OCI-LY7 (cell line): ENCODE data around the gene APIP.

ENCODE experiments used
- CTCF ChIP-seq: fragments of 200-600 bp; sonication (generic); conservative IDR thresholded peaks from 2 replicates; pipeline ENCODE4 v1.5.1; 2014; ENCODE audit warnings: mild to moderate bottlenecking, antibody characterized with exemption, low read length, moderate library complexity, mixed read lengths
- EZH2phosphoT487 ChIP-seq: fragments of 200-600 bp; sonication (generic); IDR thresholded peaks from 2 replicates; pipeline ENCODE4 v1.6.1; 2018; ENCODE audit warnings: low read depth, borderline replicate concordance, mild to moderate bottlenecking, mixed run types, antibody characterized with exemption, low read length, moderate library complexity, mixed read lengths

- TF ChIP-seq CTCF (no peak), EZH2phosphoT487 (no peak)
Observed at GRCh38 chr11:34855021-34855753, 61.0 kb downstream of the APIP start.
